ENCODE measurements around the gene TNF. TPM values are rescaled to one million over a fixed set of nuclear protein-coding genes. Genes with fewer than 3 reads are reported as not detected.

Gene TNF
- total RNA-seq, 2 experiments from 2014 or later, result 2.5 to 3.5 TPM

- peak; percentile 94 for DNase-seq (ENCODE audit: low spot score)
- no peaks in the 10 kb centered on the region for H3K9me2 ChIP-seq (ENCODE audit: insufficient read depth, low read length)
- H3K36me3 ChIP-seq (ENCODE audit: insufficient read depth, low read length), result peaks cover 28% of the 10 kb centered on the region
- peaks cover 33% of the 10 kb centered on the region for H3K79me2 ChIP-seq (ENCODE audit: insufficient read depth, low read depth, low read length)
- H3K27ac ChIP-seq (ENCODE audit: low read depth, low read length, poor library complexity, severe bottlenecking), result peak within 1 kb of the TSS; percentile 64
- no peak for TF ChIP-seq EZH2phosphoT487 (IDR thresholded peaks at IDR 0.05; ENCODE audit: borderline replicate concordance, low read depth, low read length)
- TF ChIP-seq CTCF (conservative IDR thresholded peaks at IDR 0.05; ENCODE audit: low read length), result peak; percentile 99
- H3K4me3 ChIP-seq (ENCODE audit: low read depth, low read length, poor library complexity, severe bottlenecking), result peak within 1 kb of the TSS; percentile 67
- H3K9me3 ChIP-seq (ENCODE audit: low read length), result no peaks in the 10 kb centered on the region; the same call in 1 of the 2 replicates
- intact Hi-C loops (cut with micrococcal nuclease; ENCODE audit: unreplicated experiment), result loop anchor here (1.0 to 10.0 kb wide), 6 partner anchors 52 to 284 kb away; partner anchors contain the start of genes BAG6 and VARS1
- POLR2A ChIA-PET, result interaction anchor here (0.7 to 1.7 kb wide), 3 partner anchors 46 to 336 kb away, joined by 3 to 8 read pairs (median 3); partner anchors contain the start of gene NCR3
- CTCF ChIA-PET (ENCODE audit: unreplicated experiment), result interaction anchor here (0.6 to 3.3 kb wide), 3 partner anchors 30 to 68 kb away, joined by 7 to 23 read pairs (median 7); partner anchors contain the start of gene AIF1
- peaks cover 62% of the 10 kb centered on the region for H3K4me1 ChIP-seq (ENCODE audit: insufficient read depth, low read length, poor library complexity, severe bottlenecking)
- peak within 1 kb of the TSS; percentile 82 for H3K4me2 ChIP-seq (ENCODE audit: low read length)
- H2AFZ ChIP-seq (ENCODE audit: low read length), result peak within 1 kb of the TSS; percentile 61
- BruUV-seq (replicated peaks), result no TSS peak
- no peaks in the 10 kb centered on the region for H4K20me1 ChIP-seq (ENCODE audit: insufficient read depth, low read length)
These were observed 28.9 kb upstream of the TNF start, which contains the start of gene ATP6V1G2 for GRCh38 chr6:31546339-31546957. TSS of gene ATP6V1G2 (minus strand) at chr6:31546608. CDS start at chr6:31546559, 49 bp downstream.

GRCh38 chr6:31546958-31547726 lies 28.2 kb upstream of the TNF start, which contains the start of gene NFKBIL1:
TSS of gene NFKBIL1 (plus strand) at chr6:31547608. CDS start at chr6:31547695, 87 bp downstream.
- Histone ChIP-seq H3K4me2 (ENCODE audit: low read length) (peak within 1 kb of the TSS; percentile 82), H3K4me1 (ENCODE audit: insufficient read depth, low read length, poor library complexity, severe bottlenecking) (peaks cover 62% of the 10 kb centered on the region), H3K9me3 (ENCODE audit: low read length) (no peaks in the 10 kb centered on the region; the same call in 1 of the 2 replicates), H3K36me3 (ENCODE audit: insufficient read depth, low read length) (peaks cover 28% of the 10 kb centered on the region), H4K20me1 (ENCODE audit: insufficient read depth, low read length) (no peaks in the 10 kb centered on the region), H3K9me2 (ENCODE audit: insufficient read depth, low read length) (no peaks in the 10 kb centered on the region), H3K27ac (ENCODE audit: low read depth, low read length, poor library complexity, severe bottlenecking) (peak within 1 kb of the TSS; percentile 64), H3K4me3 (ENCODE audit: low read depth, low read length, poor library complexity, severe bottlenecking) (peak within 1 kb of the TSS; percentile 67), H3K79me2 (ENCODE audit: insufficient read depth, low read depth, low read length) (peaks cover 29% of the 10 kb centered on the region), H2AFZ (ENCODE audit: low read length) (peak within 1 kb of the TSS; percentile 61)
- DNase-seq (ENCODE audit: low spot score), result peak; percentile 99
- ChIA-PET CTCF (ENCODE audit: unreplicated experiment) (interaction anchor here (0.6 to 3.3 kb wide), 3 partner anchors 30 to 68 kb away, joined by 7 to 23 read pairs (median 7); partner anchors contain the start of gene AIF1), POLR2A (interaction anchor here (0.5 to 2.4 kb wide), 7 partner anchors 16 to 335 kb away, joined by 3 to 11 read pairs (median 5); partner anchors contain the start of genes LTB and NCR3)
- TF ChIP-seq CTCF (conservative IDR thresholded peaks at IDR 0.05; ENCODE audit: low read length) (peak; percentile 28; the same call in 1 of the 2 replicates), EZH2phosphoT487 (IDR thresholded peaks at IDR 0.05; ENCODE audit: borderline replicate concordance, low read depth, low read length) (no peak)
- intact Hi-C loops (cut with micrococcal nuclease; ENCODE audit: unreplicated experiment), result loop anchor here (1.0 to 10.0 kb wide), 7 partner anchors 34 to 284 kb away; partner anchors contain the start of genes BAG6 and VARS1
- BruUV-seq (replicated peaks), result no TSS peak
